ENCODE results near the gene HIPK2.

GRCh38 chr7:139817249-139817648, 39.5 kb upstream of the HIPK2 start:
- TF ChIP-seq, protein P1, sequence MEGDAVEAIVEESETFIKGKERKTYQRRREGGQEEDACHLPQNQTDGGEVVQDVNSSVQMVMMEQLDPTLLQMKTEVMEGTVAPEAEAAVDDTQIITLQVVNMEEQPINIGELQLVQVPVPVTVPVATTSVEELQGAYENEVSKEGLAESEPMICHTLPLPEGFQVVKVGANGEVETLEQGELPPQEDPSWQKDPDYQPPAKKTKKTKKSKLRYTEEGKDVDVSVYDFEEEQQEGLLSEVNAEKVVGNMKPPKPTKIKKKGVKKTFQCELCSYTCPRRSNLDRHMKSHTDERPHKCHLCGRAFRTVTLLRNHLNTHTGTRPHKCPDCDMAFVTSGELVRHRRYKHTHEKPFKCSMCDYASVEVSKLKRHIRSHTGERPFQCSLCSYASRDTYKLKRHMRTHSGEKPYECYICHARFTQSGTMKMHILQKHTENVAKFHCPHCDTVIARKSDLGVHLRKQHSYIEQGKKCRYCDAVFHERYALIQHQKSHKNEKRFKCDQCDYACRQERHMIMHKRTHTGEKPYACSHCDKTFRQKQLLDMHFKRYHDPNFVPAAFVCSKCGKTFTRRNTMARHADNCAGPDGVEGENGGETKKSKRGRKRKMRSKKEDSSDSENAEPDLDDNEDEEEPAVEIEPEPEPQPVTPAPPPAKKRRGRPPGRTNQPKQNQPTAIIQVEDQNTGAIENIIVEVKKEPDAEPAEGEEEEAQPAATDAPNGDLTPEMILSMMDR (IDR thresholded peaks at IDR 0.05) = no peak
- no peak for TF ChIP-seq POLR2A (IDR thresholded peaks at IDR 0.05)
